Suprapubic skin (tissue), 4 donors: Measurements from ENCODE around the gene MRPL40. TPM values are rescaled to one million over a fixed set of nuclear protein-coding genes. Genes with fewer than 3 reads are reported as not detected.

Source experiments
- DNase-seq, 2 donors: peaks; one replicate each; pipeline ENCODE4 v3.0.0-alpha.2; 2019; ENCODE audit warnings: low spot score in 2 of 2
- H3K27ac ChIP-seq: fragments of 200-600 bp; sonication (generic); one replicate; pipeline ENCODE4 v1.5.1; 2019
- H3K27me3 ChIP-seq: fragments of 200-600 bp; sonication (generic); one replicate; pipeline ENCODE4 v1.5.1; 2019
- H3K36me3 ChIP-seq: fragments of 200-600 bp; sonication (generic); one replicate; pipeline ENCODE4 v1.5.1; 2019
- H3K4me1 ChIP-seq: fragments of 200-600 bp; sonication (generic); one replicate; pipeline ENCODE4 v1.5.1; 2019
- H3K4me3 ChIP-seq: fragments of 200-600 bp; sonication (generic); one replicate; pipeline ENCODE4 v1.5.1; 2019; ENCODE audit warnings: mild to moderate bottlenecking
- H3K9me3 ChIP-seq: fragments of 200-600 bp; sonication (generic); one replicate; pipeline ENCODE4 v1.5.1; 2019
- EP300 ChIP-seq: sonication (generic); formaldehyde crosslinking; IDR thresholded peaks from one replicate; pipeline ENCODE4 v1.6.1; 2017; ENCODE audit warnings: antibody characterized with exemption
- POLR2A ChIP-seq, 2 donors: fragments of 450-650 bp; IDR thresholded peaks; one replicate each; pipeline ENCODE4 v1.6.1; 2017; ENCODE audit warnings: antibody characterized with exemption in 2 of 2, mild to moderate bottlenecking in 2 of 2, moderate library complexity in 2 of 2
- POLR2AphosphoS5 ChIP-seq, 3 donors: sonication (generic); formaldehyde crosslinking; IDR thresholded peaks; one replicate each; pipeline ENCODE4 v1.6.1; 2017; ENCODE audit warnings: antibody characterized with exemption in 3 of 3
- WGBS: methylation state at CpG from one replicate; pipeline ENCODE4 v1.1.5; 2018; 5-methylcytosine and 5-hydroxymethylcytosine counted together
- total RNA-seq, 4 donors: library from RNA; depleted of rRNA; stranded (reverse); fragments of >200 nt; gene quantifications; one replicate each; pipeline ENCODE4 v1.1.0, GENCODE V29; 2016
- TF ChIP-seq, protein P1 (sequence below), 2 donors: fragments of 200-600 bp in 1 of 2; fragments of 450-650 bp in 1 of 2; sonication (generic) in 1 of 2; IDR thresholded peaks; one replicate each; pipeline ENCODE4 v1.5.1; 2016 to 2019; ENCODE audit warnings: antibody characterized with exemption in 2 of 2, mild to moderate bottlenecking in 1 of 2, moderate library complexity in 1 of 2

The MRPL40 gene
- total RNA-seq, 4 donors from 2014 or later, result 19.1 to 33.9 (median 22.7) TPM

DNA sequence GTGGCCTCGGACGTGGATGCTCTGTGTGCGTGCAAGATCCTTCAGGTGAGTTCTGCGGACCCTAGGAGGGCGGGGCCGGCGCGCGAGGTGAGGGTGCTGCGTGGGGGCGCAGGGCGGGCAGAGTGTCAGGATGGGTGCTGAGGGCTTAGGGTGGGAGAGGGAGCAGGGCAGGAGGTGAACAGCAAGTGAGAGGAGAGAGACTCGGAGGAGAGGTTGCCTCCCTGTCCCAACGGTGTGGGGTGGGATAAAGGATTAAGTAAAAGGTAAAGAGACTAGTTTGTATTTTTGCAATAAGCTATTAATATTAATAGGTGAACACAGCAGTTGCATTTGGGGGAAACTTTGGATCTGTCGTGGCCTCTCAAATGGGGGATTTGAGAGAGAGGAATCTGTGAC is 47.8 kb downstream of the MRPL40 start:
- peak overlapping the region; percentile 75 for H3K4me3 ChIP-seq
- H3K36me3 ChIP-seq, result no peaks in the 10 kb centered on the region
- no peak overlapping the region for H3K27ac ChIP-seq
- peaks cover 38% of the 10 kb centered on the region for H3K4me1 ChIP-seq
- DNase-seq, result no peak
- no peaks in the 10 kb centered on the region for H3K27me3 ChIP-seq
- no peaks in the 10 kb centered on the region for H3K9me3 ChIP-seq
- TF ChIP-seq POLR2AphosphoS5 (IDR thresholded peaks at IDR 0.05), result no peak
- no peak for TF ChIP-seq EP300
- TF ChIP-seq, protein P1, sequence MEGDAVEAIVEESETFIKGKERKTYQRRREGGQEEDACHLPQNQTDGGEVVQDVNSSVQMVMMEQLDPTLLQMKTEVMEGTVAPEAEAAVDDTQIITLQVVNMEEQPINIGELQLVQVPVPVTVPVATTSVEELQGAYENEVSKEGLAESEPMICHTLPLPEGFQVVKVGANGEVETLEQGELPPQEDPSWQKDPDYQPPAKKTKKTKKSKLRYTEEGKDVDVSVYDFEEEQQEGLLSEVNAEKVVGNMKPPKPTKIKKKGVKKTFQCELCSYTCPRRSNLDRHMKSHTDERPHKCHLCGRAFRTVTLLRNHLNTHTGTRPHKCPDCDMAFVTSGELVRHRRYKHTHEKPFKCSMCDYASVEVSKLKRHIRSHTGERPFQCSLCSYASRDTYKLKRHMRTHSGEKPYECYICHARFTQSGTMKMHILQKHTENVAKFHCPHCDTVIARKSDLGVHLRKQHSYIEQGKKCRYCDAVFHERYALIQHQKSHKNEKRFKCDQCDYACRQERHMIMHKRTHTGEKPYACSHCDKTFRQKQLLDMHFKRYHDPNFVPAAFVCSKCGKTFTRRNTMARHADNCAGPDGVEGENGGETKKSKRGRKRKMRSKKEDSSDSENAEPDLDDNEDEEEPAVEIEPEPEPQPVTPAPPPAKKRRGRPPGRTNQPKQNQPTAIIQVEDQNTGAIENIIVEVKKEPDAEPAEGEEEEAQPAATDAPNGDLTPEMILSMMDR (IDR thresholded peaks at IDR 0.05), result no peak
- no peak for TF ChIP-seq POLR2A (IDR thresholded peaks at IDR 0.05)
- WGBS, result under 1% methylated on average over 15 of the region's 15 CpGs

DNA sequence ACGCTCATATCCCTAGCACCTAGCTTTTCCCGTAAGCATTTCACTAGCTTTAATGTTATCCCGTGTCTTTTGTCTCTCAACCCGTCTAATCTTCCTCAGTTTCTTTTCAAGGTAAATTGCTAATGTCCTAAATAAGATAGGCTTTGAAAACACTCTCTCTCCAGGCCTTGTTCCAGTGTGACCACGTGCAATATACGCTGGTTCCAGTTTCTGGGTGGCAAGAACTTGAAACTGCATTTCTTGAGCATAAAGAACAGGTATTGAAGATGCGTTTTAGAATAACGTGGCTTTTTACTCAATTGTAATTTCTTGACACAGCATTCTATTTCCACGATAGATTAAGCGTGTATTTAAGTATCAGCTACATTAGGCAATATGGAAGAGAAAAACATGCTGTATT is 48.4 kb downstream of the MRPL40 start:
- no peak overlapping the region for H3K4me3 ChIP-seq

GRCh38 chr22:19482297-19482696 is 50.0 kb downstream of the MRPL40 start:
- WGBS, result 83% methylated on average over 9 of the region's 9 CpGs
- no peak for TF ChIP-seq POLR2AphosphoS5 (IDR thresholded peaks at IDR 0.05)
- no peak for TF ChIP-seq EP300
- TF ChIP-seq POLR2A (IDR thresholded peaks at IDR 0.05), result no peak
- TF ChIP-seq, protein P1 (IDR thresholded peaks at IDR 0.05), result no peak
- Histone ChIP-seq H3K4me3 (no peak overlapping the region), H3K9me3 (no peaks in the 10 kb centered on the region), H3K27ac (no peak overlapping the region), H3K36me3 (no peaks in the 10 kb centered on the region), H3K27me3 (no peaks in the 10 kb centered on the region), H3K4me1 (peaks cover 17% of the 10 kb centered on the region)
- no peak for DNase-seq

More for the DNA sequence above, 48.4 kb downstream of the MRPL40 start:
- Histone ChIP-seq H3K4me1 (peaks cover 32% of the 10 kb centered on the region), H3K36me3 (no peaks in the 10 kb centered on the region), H3K27me3 (no peaks in the 10 kb centered on the region), H3K9me3 (no peaks in the 10 kb centered on the region), H3K27ac (no peak overlapping the region)
- 65% methylated on average over 10 of the region's 10 CpGs for WGBS
- DNase-seq, result no peak
- TF ChIP-seq, protein P1 (IDR thresholded peaks at IDR 0.05), result no peak
- TF ChIP-seq EP300, result no peak
- TF ChIP-seq POLR2AphosphoS5 (IDR thresholded peaks at IDR 0.05), result no peak
- TF ChIP-seq POLR2A (IDR thresholded peaks at IDR 0.05), result no peak

DNA sequence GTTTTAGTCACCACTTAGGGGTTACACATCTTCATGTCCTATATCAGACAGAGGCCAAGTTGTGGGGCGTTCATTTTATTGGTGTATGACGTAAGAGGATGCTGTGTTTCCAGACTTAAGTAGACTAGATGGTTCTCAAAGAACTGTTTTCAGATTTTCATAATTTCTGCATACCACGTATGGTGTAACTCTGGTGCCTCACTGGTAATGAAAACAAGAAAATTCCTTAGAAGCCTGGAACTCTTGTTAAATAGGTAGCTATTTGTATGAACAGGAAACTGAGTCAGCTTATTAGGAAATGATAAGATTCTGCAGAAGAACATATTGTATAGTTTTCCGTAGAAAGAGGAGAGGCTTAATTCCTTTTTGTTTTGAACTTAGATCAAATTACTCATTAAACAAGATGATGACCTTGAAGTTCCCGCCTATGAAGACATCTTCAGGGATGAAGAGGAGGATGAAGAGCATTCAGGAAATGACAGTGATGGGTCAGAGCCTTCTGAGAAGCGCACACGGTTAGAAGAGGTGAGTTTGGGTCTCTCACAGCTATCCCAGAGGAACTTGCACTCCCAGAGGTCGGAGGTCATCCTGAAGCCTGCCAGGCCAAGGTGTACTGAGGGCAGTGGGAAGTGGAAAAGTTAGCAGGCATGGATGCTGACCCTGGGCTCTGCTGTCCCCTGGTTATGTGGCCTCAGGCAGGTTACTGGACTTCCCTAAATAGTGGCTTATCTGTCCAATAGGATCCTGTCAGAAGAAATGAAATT is 51.3 kb downstream of the MRPL40 start:
- peaks cover 8% of the 10 kb centered on the region for H3K4me1 ChIP-seq
- H3K36me3 ChIP-seq, result no peaks in the 10 kb centered on the region
- TF ChIP-seq POLR2A (IDR thresholded peaks at IDR 0.05), result no peak
- TF ChIP-seq, protein P1 (IDR thresholded peaks at IDR 0.05), result no peak
- TF ChIP-seq POLR2AphosphoS5 (IDR thresholded peaks at IDR 0.05), result no peak
- no peak for TF ChIP-seq EP300
- H3K27me3 ChIP-seq, result no peaks in the 10 kb centered on the region
- no peaks in the 10 kb centered on the region for H3K9me3 ChIP-seq
- H3K27ac ChIP-seq, result no peak overlapping the region
- WGBS, result 88% methylated on average over 8 of the region's 8 CpGs
- no peak overlapping the region for H3K4me3 ChIP-seq
- DNase-seq, result no peak

Other genes starting within 250 kb of the MRPL40 start
- gene CLTCL1, start 140.8 kb upstream of the MRPL40 start, total RNA-seq, result 10 to 100 TPM in 2 of 4 donors, 1 to 10 TPM in 2; 5.6 to 12.5 (median 9.4) TPM
- gene HIRA, start 812 bp upstream of the MRPL40 start, total RNA-seq, result 10 to 100 TPM; 17.7 to 25.1 (median 22.5) TPM
- 10 to 100 TPM; 49.4 to 67.0 (median 51.7) TPM for gene C22orf39, start 15.2 kb downstream of the MRPL40 start, total RNA-seq
- gene UFD1, start 46.6 kb downstream of the MRPL40 start, total RNA-seq, result 10 to 100 TPM; 27.9 to 56.1 (median 52.5) TPM
- 1 to 10 TPM in 3 of 4 donors, under 1 TPM in 1; 0.72 to 3.3 (median 1.4) TPM for gene CDC45, start 47.4 kb downstream of the MRPL40 start, total RNA-seq
- 100 to 1,000 TPM in 1 of 4 donors, 10 to 100 TPM in 3; 22.1 to 112 (median 56.8) TPM for gene CLDN5, start 91.9 kb downstream of the MRPL40 start, total RNA-seq